Measurements from ENCODE around the gene TPK1.

GRCh38 chr7:144728551-144728950 lies 107.3 kb downstream of the TPK1 start:
- TF ChIP-seq CTCF (IDR thresholded peaks at IDR 0.05) (no peak), POLR2A (IDR thresholded peaks at IDR 0.05) (no peak)

All from Peyer's patch (tissue), 4 donors.